T1000 (cell line): ENCODE data around the gene MFGE8.
"Not testable (repeated sequence)": the region's sequence is repeated elsewhere in the genome, so short reads cannot be mapped to it uniquely, and the experiment has no call there.

ENCODE experiments used
- DNase-seq: peaks from one replicate; lab custom pipeline; 2025; ENCODE audit warnings: mixed read lengths; lab: John Stamatoyannopoulos, UW

Gene MFGE8, protein sequence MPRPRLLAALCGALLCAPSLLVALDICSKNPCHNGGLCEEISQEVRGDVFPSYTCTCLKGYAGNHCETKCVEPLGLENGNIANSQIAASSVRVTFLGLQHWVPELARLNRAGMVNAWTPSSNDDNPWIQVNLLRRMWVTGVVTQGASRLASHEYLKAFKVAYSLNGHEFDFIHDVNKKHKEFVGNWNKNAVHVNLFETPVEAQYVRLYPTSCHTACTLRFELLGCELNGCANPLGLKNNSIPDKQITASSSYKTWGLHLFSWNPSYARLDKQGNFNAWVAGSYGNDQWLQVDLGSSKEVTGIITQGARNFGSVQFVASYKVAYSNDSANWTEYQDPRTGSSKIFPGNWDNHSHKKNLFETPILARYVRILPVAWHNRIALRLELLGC

DNA sequence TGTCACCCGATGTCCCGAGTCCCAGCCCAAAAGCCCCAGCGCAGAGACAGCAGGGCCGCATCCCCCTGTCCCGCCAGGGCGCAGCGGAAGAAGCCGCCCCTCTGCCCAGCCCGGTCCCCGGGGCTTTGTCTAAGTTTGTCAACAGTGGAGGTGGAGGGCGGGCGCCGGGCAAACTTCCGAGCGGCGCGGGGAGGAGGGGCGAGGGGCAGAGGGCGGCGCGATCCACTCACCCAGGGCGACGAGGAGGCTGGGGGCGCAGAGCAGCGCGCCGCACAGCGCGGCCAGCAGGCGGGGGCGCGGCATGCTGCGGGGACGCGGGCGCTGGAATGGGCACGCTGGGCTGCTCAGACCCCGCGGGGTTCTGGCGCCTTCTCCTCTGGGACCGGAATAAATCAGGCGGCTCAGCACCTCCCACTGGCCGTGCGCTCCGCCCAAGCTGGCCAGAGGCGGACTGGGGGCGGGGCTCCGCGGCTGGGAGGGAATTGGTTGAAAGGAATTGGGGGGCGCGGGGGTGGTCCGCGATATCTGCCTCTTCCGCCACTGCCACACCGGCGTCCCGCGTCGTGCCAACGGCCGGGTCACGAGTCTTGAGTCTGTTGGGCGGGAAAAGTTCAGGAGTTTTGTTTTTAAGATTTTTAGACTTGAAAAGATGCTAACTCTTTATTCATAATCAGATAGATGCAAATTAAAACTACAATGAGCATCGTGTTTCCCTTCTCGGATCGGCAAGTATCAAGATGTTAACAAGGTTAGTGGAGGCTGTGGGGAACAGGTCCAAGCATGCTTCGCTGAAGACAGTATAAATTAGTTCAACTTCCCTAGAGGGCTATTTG, at the start of gene MFGE8:
Gene MFGE8 (minus strand): TSS at position 363 of the 833 bp plus-strand sequence. CDS start 60 bp downstream, at position 303.
- DNase-seq, result peak; percentile 44

DNA sequence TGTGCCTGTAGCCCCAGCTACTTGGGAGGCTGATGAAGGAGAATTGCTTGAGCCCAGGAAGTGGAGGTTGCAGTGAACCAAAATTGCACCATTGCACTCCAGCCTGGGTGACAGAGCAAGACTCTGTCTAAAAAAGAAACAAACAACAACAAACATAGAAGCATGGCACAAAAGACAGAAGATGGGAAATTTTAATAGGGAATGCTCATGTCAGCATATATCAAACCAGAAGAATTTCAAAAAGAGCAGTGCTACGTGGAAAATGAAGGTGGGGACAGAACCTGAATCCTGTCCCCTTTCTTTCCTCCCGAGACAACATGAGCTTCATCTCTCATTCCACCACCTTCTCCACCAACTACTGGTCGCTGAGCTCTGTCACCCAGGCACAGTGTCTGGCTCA, 46.3 kb upstream of the MFGE8 start:
- DNase-seq, result no peak

DNA sequence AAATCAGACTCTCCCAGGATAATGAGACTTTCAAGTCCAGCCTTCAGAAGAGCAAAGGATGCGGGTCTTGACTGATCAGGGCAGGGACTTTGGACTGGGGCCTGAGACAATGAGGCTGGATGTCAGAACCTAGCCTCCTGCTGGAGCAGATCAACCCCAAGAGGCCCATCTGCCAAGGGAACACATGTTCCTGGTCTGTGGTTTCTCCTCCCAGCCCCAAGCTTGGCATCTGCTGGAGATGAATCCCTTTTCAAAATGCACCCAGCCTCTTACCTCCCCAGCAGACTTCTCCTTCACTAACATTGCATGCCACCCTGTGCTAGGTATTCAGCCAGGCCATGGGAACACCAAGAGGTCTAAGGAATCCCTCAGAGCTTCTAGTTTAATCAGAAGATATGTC, 43.7 kb upstream of the MFGE8 start:
- DNase-seq, result no peak

DNA sequence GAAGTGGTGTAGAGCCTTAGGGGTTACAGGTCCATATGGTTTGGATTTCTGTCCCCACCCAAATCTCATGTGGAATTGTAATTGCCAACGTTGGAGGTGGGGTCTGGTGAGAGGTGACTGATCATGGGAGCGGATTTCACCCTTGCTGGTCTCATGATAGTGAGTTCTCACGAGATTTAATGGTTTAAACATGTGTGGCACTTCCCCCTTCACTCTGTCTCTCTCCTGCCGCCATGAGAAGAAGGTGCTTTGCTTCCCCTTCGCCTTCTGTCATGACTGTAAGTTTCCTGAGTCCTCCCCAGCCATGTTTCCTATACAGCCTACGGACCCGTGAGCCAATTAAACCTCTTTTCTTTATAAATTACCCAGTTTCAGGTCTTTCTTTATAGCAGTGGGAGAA, 43.1 kb upstream of the MFGE8 start:
- DNase-seq, result no peak

DNA sequence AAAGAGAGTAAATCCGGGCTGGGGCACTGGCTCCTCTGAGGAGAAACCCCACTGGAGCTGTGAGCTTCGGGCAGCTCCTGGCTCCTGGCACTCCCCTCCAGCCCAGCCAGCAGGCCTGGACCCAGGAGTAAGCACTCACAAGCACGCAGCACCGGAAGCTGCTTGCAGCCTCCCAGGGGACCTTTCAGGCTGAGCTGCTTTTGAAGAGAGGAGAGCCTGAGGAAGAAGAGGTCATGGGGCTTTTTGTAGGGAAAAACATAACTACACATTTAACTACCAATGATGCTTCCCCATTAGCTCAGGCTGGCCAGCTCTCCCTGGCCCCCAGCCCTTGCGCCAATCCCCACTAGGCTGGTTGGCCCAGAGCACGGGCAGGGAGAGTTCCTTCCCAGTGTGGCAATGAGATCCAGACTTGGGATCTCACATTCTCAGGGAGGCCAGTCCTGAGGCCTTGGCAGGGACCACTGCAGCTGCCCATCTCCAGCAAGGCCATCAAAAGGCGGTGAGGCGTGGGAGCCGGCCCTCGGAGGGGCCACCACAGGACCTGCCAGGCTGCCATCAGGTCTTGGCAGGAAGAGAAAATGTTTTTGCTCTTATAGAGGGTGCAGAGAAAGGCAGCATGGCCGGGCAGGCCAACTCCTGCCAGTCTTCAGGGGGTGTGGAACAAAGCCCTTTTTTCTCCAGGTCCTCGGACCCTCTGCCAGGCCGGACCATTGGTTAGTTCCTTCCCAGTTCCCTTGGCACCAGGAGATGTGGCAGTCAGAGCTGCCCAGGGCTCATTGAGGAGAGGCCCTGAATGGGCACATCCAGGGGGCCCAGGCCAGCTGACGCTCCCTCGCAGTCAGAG, 41.5 kb upstream of the MFGE8 start:
- DNase-seq, result no peak

DNA sequence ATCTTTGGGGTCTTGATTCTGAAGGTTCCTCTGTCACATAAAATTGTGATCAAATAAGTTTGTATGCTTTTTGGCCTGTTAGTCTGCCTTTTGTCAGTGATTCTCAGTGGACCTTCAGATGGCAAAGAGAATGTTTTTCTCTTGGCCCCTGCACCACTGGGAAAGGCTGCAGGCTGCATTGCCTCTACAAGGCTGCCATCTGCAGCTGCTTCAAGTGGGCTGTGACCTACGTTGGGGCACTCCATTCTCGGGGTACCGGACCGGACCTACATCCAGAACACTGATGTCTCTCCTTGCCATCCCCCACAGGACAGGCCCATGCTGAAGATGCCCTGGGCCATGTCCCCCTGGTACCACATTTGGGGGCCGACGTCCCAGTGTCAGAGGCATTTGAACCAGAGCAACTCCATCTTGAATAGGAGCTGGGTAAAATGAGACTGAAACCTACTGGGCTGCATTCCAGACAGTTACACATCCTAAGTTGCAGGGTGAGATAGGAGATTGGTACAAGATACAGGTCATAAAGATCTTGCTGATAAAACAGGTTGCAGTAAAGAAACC, 37.5 kb upstream of the MFGE8 start:
- DNase-seq, result no peak

DNA sequence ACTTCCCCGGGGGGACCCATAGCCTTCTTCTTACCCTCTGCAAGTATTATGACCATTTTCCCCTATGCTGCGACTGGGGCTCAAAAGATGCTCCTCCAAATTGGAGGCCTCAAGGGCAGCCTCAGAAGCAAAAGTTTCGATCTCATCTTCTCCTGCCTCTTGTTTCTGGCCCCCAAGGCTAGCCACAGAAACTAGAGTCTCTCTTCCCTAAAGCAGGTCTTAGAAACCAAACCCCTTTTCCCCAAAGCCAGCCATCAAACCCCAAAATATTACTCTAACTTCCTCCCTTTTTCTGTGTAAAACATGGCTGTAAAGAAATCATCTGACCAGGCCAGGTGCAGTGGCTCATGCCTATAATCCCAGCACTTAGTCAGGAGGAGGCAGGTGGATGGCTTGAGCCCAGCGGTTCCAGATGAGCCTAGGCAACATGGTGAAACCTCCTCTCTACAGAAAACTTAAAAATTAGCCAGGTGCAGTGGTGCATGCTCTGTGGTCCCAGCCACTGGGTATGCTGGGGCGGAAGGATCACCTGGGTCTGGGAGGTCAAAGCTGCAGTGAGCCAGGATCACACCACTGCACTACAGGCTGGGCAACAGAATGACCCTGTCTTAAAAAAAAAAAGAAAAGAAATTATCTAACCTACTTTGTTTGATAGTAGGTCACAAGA, 36.7 kb upstream of the MFGE8 start:
- DNase-seq, result no peak

DNA sequence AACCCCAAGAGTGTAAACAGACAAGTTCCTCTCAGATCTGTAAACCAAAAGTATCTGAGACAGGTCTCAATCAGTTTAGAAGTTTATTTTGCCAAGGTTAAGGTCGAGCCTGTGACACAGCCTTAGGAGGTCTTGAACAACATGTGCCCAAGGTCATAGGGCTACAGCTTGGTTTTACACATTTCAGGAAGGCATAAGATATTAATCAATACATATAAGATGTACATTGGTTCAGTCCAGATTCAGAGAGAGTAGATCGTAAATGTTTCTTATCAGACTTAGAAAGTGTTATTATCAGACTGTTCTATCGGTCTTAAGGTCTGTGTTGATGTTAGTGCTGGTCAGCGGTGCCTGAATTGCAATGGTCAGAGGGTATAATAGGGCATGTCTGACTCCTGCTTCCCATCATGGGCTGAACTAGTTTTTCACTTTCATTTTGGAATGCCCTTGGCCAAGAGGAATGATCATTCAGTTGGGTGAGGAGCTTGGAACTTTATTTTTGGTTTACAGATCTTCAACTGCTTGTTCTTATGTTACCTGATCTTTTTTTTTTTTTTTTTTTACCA, 27.0 kb upstream of the MFGE8 start:
- DNase-seq, result no peak

DNA sequence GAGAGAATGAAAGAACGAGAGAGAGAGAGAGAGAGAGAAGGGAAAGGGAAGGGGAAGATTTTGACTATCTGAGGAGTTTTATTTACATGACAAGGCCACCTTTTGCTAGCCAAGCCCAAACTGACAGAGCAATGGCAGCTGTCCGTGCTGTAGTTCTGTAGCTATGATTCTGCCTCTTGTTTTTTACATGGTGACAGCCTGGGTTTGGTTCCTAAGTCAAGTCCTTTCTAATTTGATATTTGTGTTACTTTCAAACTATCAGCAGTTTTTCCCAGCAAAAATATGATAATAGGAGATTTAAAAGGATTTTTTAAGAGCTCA, 26.3 kb upstream of the MFGE8 start:
- no peak for DNase-seq

DNA sequence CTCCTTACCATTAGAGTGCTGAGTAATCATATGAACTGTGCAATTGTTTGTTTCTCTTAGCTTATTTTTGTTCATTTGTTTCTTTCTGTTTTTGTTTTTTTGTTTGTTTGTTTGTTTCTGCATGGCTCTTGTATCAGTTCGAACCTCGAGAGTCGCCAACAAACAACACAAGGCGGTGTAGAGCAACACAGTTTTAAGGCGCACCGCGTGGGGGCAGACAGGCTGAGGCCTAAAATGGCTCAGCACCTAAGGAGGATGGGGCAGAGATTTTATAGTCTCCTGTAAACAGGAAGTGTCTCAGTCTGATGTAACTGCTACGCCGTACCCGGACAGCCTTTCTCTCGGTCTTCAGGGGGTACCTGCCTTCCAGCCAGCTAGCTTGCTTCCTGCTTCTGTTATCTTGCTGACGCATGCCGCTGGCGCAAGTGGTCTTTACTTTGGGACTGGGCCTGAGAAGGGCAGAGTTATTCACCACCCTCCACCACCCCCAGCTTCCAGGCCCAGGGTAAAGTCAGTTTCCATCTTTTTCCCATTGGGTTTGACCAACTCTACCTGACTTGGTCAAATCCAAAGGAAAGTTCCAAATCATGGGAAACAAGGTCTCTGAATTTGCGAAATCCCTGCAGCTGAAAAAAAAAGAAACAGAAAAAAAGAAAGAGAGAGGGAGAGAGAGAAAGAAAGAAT, 25.8 kb upstream of the MFGE8 start:
- no peak for DNase-seq

DNA sequence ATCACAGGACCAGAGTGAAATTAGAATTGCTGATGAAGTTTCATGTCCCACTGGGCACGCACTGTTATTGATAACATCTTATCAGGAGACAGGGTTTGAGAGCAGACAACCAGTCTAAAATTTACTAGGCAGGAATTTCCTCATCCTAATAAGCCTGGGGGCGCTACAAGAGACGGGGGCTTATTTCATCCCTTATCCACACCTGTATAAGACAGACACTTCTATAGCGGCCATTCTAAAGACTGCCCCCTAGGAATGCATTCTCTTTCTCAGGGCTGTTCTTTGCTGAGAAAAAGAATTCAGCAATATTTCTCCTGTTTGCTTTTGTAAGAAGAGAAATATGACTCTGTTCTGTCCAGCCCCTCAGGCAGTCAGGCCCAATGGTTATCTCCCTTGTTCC, 21.3 kb upstream of the MFGE8 start:
- not testable (repeated sequence) for DNase-seq

DNA sequence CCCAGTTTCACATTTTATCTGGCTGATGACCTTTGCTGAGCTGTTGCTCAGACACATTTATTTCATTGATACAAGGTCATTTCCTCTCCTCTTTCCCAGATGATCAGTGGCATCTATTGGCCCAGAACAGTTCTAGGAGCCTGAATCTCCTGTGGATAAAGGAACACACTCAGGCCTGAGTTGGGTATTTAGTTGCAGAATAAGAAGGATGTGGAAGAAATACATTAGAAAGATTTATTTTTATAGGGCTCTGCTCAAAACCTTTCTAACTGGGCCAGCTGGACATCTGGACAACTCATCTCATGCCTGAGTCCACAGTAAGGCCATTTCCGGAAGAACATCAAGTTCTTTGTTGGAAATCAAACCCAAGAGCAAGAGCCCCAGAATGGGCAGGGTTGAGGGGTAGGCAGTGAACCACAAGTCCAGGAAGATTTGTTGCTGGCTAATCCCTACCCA, 19.7 kb upstream of the MFGE8 start:
- no peak for DNase-seq

DNA sequence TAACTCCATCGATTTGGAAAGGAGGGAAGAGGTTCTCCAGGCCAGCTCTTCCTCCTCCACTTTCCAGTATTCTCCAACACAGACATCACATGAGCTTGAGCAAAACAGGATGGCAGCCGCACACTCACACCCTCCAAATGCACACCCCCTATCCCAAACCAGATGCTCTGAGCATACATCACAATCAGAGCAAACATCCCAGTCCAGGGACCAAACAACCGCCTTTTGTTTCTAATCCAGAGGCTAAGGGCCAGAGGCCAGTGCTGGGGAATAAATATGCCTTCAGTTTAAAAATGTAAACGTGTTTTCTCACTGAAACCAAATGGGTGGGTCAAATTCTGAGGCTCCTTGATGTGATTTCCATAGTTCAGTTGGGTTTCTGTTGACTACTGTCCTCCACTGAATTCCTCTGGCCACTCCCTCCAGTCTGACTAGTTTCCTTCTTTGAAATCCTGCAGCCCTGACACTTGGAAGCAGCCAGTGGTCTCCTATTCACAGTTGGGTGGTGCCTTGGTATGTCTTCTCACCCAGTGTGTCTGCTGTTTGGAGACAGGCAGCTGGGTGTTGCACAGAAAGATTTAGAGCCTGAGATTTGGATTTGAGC, 19.2 kb upstream of the MFGE8 start:
- DNase-seq, result no peak

DNA sequence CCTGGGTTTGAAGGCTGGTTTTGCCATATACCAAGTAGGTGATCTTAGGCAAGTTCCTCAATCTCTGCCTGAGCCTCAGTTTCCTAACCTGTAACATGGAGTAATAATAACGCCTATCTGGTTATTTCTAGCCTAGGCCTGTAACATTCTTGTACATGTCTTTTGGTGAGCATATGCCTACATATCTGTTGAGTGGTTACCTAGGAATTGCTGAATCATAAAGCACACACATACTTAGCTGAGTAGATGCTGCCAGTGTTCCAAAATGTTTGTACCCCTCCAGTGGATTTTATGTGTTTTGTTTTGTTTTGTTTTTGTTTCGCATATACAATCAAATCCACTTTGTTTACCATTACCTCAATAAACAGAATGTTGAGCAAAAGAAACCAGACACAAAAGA, 17.4 kb upstream of the MFGE8 start:
- DNase-seq, result no peak

DNA sequence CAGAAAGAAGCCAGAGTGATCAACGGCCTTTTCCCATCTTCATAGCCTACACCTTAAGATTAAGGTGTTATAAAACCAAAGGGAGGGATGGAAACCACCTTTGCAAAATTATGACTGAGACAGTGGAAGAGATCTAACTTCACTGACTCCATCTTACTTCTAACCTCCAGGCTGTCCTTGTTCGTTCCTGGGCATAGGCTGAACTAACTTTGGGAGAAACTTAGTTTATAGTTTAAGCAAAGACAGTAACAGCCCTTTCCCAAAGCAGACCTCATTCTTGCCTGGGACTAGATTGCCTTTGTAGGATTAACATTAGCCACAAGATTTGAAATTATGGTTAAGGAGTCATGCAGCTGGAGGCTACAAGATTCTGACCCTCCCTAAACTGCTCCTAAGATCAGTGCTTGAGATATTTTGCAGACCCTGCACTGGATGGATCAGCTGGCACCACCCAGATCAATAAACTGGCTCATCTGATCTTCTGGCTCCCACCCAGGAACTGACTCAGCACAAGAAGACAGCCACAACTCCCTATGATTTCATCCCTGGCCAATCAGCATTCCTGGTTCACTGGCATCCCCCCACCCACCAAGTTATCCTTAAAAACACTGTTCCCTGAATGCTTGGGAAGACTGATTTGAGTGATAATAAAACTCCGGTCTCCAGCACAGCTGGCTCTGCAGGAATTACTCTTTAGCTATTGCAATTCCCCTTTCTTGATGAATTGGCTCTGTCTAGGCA, 16.3 kb upstream of the MFGE8 start:
- DNase-seq, result peak; percentile 22

DNA sequence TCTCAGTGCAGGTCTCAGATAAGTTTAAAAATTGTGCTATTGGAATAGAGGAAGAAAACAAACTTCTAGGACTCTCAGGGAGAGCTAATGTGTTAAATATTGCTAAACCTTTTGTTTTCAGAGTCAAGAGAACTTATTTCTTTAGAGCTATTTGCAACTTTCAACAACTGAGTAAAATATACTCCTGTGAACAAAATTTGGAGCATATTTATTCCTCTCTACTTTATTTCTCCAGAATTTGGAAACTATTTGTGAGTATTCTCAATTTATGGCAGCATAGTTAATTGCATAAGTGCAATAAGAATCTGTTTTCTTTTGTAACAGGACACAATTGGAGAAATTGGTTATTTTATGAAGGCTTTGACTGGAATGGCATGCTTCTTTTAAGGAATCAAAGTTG, 15.0 kb upstream of the MFGE8 start:
- not testable (repeated sequence) for DNase-seq

DNA sequence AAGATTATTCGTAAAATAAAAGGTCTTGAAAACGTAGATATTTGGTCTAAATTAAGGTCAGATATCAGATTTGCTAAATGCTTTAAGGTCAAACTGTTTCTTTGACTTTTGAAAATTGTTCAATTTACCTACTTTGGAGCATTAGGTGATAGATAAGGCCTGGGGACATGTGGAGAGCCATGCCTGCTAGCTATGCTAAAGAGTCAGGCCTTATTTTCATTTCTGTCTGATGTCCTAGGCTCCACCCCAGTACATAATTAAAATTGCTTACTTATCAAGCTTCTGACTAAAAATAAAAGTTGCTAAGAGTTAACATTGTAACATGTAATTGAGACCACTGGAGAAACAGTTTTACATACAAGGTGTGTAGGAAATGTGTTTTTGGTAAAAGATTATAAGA, 12.5 kb upstream of the MFGE8 start:
- DNase-seq, result not testable (repeated sequence)

DNA sequence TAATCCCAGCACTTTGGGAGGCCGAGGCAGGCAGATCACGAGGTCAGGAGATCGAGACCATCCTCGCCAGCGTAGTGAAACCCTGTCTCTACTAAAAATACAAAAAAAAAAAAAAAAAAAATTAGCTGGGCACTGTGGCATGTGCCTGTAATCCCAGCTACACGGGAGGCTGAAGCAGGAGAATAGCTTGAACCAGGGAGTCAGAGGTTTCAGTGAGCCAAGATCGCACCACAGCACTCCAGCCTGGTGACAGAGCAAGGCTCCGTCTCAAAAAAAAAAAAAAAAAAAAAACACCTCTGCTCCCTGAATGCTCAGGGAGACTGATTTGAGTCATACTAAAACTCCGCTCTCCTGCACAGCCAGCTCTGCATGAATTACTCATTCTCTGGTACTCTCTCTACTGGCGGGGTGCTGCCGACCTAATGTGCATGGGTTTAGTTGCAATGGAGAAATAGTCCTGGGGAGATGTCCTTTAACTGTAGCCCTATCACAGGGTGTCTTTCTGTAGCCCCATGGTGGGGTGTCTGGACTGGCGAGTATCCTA, 7.8 kb upstream of the MFGE8 start:
- DNase-seq, result peak; percentile 25
